Measurements from ENCODE around the gene KLF16. TPM values are rescaled to one million over a fixed set of nuclear protein-coding genes. Genes with fewer than 3 reads are reported as not detected.
"Not testable (repeated sequence)": the region's sequence is repeated elsewhere in the genome, so short reads cannot be mapped to it uniquely, and the experiment has no call there.

The KLF16 gene
- total RNA-seq, 1 donor from 2014 or later, result 9.7 TPM

DNA sequence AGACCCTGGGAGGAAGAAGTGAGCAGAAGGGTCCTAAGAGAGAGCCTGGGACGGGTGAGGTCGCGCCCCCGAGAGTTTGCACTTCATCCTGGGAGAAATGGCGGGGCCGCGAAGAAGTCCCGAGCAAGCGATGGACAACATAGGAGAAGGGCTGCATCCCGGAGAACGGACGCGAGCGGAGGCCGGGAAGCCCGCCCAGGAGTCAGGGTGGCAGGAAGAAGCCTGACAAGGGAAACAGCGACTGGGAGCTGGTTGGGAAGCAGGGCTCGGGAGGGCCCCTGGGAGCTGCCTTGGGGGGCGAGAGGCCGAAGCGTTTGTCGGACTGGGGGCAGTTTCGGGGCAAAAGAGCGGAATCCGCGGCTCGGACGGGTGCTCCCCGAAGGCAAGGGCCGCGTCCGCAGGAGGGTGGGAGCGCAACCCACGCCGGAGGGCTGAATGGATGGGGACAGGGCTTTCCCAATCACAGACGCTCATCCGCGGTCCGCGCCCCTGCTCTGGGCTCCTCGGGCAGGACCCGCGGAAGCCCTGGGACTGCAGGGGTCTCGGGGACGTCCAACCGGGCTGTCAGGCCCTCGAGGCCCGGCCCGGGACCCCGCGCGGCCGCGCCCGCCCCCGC is 21.4 kb upstream of the KLF16 start:
- no peak for DNase-seq (ENCODE audit: low read depth)

DNA sequence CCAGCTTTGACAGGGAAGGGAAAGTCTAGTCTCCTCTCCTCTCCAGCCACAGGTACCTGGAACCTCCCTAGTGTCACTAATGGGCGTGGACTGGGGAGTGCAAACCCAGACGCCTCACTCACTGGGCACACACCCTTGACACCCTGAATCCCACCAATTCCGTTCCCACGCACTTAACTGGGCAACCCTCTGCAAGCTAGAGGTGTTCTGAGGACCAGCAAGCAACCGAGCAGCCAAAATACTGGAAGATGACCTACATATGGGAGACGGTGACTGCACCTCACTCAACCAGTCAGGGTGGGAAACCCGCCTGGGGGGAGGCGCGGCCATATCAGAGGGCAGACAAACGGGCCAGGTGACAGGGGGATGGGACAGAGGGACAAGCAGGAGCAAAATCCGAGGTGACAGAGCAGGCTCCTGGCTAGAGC is 20.9 kb upstream of the KLF16 start:
- no peak for DNase-seq (ENCODE audit: low read depth)

DNA sequence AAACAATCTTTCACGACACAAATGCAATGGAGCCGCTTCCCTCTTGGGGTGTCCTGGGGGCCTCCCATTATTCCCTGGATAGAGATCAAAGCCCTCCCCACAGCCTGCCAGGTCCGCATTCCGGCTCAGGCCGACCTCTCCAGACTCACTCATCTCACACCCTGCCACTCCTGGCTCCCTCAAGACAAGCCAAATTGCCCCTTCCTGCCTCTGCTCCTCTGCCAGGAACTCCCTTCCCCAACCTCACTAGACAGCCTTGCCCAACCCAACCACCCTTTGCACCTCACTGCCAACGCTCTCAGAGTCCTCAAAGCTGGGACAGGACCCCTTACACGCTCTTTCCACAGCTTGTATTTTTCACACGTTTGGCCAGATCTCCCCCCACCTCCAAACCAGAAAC is 20.4 kb upstream of the KLF16 start:
- no peak for DNase-seq (ENCODE audit: low read depth)

DNA sequence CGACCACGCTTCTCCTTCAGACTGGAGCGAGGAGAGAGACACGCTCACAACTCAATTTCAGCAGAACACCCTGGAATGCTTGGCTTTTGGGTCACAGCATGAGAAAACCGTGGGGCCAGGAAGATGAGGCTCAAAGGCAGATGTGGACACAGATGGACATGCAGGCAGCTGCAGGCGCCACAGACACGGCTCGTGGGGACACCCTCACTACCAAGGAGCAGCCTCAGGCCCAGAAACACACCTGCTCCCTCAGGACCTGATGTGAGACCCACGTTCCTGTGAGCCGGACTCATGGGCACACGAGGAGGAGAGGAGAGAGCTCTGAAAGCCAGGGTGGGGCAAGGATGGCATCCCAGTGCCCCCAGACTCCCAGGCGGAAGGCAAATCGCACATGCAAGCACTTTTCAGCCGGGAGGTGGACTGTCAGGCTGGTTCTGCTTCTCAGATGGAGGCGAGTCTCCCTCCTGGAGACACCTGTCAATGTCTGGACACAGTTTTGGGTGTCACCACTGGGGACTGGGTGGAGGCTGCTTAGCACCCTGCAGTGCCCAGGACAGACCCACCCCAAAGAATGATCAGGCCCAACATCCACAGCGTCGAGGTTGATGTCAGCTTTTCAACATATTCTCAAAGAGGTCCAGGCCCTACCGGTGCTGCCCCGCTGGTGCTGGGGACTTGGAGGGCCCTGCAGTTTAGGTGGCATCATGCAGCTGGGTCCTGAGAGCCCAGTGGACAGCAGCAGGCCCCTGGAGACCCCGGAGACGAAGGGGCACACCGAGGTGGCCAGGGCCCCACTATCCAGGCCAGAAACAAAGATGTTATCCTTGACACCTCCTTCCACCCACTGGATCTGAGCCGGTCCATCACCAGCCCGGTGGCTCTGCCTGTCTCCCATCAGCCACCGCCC is 19.7 kb upstream of the KLF16 start:
- DNase-seq (ENCODE audit: low read depth), result no peak

DNA sequence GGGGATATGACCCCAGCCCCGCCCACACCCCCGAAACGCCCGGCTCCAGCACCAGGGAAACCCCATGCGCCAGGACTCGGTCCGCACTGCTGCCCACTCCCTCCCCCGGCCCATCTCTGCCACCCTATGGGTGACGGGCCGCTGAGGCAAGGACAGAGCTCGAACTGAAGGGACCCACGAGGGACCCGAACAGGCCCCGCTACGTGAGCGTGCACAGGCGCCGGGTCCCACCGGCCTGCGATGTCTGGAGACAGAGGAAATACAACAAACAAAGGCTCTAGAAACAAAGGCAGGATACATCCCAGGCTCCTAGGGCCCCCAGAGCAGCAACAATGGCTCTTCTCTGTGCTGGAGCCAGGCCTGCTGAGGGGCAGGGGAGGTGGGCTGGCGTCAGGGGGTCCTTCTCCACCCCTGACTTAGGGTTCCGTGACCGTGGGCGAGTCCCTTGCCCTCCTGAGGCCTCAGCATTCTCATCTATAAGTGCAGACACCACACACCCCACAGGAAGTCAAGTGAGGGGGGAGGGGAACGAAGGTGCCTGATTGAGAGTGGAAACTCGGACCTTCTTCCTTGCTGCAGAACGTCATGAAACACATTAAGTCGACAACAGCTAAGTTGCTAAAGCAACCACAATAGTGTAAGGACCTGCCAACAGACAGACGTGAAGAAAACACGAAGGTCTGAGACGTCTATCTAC is 18.9 kb upstream of the KLF16 start:
- DNase-seq (ENCODE audit: low read depth), result no peak

DNA sequence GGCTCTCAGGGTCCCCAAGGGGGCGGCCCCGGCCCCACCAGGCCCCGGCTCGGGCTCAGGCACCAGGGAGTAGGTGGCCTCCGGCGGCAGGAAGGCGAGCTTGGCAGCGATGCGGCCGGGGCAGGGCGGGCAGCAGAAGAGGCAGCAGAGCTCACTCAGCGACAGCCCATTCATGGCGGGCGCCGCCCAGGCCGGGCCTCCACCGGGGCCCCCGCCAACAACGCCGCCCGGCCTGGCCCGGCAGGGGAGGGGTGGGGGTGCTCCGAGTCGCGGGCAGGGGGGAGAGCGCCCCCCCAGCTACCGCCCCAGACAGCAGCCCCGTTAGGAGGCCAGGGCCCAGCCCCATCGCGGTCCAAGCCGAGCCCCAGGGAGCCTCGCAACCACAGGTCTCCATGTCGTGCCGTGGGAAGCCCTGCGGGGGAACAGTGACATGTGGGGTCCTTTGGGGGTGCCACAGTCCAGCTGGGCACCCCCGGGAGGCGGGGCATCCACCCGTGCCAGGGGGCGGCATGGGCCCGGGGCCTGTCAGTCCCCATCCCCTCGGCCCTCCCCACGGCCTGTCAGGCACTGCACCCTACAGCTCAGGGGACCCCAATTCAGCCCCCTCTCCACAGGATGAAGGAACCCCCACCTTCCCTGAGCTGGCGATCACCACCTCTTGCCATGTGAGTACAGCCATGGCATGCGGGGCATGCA is 18.2 kb upstream of the KLF16 start:
- not testable (repeated sequence) for DNase-seq (ENCODE audit: low read depth)

DNA sequence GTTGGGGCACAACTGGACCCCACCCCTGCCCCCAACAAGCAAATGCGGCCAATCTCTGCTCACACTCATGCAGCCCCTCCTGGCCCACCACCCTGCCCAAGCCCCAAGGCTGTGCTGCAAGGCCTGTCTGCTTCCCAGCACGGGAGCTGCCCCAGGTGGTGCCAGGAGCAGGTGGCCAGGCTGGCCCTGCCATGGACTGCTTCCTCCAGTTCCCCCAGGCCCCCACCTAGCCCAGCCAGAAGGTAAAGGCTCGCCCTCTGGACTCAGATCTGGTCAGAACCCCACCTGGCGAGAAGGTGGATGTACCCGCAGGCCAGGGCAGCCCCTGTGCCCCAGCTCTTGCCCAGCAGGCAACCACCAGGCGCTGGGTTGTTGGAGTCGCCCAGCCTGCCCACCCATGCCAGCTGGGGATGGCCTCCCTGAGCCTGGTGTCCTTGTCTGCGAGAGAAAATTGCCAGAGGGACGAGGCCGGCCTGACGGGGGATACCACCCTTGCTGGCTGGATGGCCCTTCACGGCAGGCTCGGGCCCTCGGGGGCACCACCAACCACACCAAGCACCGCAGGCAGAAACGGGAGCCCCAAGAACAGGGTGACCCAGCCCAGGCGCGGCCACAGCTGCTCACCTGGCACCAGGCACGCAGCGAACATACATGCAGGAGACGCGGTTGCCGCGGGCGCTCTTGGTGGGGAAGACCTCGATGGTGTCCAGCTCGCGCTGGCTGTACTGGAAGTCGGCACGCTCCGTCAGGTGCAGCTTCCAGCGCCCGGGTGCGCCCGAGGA is 17.4 kb upstream of the KLF16 start:
- DNase-seq (ENCODE audit: low read depth), result no peak

DNA sequence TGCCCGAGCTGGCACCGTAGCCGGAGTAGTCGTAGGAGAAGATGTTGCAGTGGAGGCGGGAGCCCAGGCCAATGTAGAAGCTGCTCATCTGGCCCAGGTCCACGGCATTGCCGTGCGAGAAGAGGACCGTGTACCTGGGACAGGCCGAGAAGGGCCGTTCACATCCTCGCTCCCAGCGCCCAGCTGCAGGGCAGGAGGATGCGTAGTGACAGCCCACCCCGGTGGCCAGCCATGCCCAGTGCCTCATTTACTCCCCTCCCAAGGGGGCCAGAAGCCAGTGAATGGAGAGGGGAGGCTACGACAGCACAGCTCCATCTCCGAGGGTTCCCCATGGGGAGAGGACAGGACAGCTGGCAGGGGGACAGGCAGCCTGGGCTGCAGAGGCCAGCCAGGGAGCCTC is 16.6 kb upstream of the KLF16 start:
- DNase-seq (ENCODE audit: low read depth), result not testable (repeated sequence)

DNA sequence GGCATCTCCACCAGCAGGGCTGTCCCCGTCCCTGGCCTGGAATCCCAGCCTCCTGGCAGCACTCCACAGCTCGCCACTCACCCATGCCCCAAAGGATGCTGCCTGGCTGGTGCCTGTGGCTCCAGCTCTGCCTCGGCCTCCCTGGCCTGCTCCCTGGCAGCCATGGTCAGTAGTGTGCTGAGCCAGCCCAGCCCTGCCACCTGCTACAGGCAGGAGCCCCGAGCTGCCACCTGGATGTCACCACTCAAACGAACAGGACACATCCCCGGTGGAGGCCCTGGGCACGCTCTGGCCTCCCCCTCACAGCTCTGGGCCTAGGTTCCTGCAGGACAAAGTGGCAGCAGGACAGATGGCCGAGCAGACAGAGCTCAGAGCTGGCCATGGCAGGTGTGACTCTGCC is 15.2 kb upstream of the KLF16 start:
- DNase-seq (ENCODE audit: low read depth), result not testable (repeated sequence)

DNA sequence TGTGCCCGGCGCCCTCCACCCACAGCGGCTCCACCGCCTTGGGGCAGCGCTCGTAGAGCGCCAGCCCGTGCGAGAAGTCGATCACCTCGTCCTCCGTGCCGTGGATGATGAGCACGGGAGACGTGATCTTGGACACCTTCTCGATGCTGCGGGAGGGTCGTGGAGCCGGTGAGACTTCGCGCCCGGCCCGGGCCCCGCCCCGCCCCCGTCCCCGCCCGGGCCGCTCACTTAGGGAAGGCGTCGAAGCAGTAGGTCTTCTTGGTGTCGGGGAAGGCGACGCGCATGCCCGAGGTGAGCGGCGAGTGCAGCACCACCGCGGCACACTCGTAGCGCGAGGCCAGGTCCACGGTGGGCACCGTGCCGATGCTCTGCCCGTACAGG is 13.9 kb upstream of the KLF16 start:
- DNase-seq (ENCODE audit: low read depth), result not testable (repeated sequence)

DNA sequence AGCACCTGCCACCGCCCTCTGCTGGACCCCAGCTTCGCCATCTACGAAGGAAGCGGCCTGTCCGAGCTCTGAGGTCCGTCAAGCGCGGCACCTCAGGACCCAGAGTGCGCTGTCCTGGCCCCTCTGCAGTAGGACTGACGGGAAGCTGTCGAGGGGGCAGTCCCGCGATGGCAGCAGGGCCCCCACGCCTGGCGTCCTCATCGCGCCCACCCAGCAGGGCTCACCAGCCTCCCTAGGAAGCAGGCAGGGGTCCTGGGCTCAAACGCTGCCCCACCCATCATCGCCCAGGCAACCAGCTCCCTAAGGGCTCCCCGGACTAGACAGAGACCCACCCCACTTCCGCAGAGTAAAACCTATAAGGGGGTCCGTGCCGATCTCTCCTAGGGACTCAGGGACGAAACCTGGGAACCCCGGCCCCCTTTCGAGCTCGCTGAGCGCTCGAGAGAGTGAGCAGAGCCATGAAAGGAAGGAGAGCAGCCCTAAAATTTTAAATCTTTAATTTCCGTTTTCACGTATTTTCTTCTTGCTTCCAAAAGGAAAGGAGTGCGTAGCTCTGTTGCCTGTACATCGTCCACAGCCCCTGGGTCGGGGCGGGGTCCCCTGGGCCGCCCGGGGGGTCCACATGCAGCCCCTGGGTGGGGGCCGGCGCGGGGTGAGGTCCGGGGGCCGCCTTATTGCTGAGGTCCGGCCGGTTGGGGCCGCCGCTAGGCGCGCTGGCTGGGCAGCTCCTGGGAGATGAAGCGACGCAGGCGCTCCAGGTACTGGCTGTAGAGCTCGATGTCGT is 13.3 kb upstream of the KLF16 start:
- not testable (repeated sequence) for DNase-seq (ENCODE audit: low read depth)

DNA sequence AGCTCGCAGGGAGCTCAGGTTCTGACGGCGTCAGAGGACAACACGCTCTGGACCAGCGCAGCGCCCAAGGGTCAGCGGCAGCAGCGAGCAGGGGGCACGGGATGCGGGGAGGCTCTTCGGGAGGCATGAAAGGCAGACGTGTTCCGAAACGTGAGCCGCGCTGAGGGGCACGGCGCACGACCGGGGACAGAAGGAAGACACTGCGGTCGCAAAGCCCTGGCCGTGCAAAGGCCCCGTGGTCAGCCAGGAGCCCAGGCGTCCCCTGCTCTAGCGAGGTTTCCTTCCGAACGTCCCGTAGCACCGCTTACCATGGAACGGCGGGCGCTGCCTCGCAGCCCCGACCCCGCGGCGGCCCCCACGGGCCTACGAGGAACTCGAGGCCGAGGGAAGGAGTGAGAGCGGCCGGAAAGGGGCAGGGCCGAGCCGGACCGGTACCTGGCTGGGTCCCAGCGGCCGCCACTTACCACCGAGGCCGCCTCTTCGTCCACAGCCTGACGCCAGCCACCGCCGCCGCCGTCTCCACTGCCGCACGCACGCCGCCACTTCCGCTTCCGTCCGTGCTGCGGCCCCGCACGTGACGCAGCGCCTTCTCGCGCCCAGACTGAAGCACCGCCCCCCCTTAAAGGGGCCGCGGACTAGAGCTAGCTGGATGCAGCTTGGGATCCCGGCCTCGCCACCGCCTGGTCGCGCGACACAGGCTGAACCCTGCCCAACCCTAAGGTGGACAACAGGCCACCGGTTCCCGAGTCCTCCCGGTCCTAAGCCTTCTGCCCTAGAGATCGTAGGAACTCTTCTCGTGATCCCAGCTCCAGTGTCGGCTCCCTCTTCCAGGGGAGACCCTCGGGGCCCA is 12.5 kb upstream of the KLF16 start:
- peak; percentile 87 for DNase-seq (ENCODE audit: low read depth)

DNA sequence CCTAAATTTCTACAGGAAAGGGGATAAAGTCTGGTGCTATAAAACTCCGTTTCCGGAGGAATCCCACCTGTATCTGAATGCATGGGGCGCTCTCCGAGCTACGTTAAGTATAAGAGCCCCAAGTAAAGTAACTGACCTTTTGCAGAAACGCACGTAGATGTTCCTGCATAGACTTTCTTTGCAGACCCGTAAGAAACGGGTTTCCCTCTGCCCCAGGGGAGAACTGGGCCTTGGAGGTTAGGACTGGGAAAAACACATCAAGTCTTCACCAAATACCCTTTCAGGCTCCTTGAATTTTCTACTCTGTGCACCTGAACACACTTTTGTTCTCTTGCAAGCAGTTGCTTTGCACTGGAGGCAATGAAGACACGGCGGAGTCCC is 11.9 kb upstream of the KLF16 start:
- not testable (repeated sequence) for DNase-seq (ENCODE audit: low read depth)

DNA sequence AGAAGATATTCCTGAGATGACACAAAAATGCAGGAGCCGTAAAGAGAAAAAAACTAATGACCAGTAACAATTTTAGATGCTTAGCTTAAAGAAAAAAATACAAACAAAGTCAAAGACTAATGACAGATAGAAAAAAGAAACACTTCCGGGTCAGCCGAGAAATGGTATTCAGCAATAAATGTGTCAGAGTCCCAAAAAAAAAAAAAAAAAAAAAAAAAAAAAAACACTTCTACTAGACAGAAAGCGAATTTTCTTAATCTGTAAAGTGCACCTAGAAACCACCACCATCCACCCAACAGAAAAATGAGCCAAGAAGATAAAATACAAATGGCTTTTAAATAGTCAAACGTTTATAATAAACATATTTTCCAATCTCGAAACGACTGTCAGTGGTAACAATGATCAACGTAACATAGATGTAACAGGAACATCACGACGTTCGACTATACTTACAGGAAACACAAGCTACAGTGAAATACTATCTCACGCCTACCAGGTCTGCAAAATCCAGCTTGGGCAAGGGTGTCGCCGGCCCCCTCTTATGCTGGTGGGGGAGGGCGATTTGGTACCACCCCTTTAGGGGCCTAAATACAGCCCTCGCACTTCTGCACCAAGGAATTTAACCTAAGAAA is 11.3 kb upstream of the KLF16 start:
- DNase-seq (ENCODE audit: low read depth), result no peak

DNA sequence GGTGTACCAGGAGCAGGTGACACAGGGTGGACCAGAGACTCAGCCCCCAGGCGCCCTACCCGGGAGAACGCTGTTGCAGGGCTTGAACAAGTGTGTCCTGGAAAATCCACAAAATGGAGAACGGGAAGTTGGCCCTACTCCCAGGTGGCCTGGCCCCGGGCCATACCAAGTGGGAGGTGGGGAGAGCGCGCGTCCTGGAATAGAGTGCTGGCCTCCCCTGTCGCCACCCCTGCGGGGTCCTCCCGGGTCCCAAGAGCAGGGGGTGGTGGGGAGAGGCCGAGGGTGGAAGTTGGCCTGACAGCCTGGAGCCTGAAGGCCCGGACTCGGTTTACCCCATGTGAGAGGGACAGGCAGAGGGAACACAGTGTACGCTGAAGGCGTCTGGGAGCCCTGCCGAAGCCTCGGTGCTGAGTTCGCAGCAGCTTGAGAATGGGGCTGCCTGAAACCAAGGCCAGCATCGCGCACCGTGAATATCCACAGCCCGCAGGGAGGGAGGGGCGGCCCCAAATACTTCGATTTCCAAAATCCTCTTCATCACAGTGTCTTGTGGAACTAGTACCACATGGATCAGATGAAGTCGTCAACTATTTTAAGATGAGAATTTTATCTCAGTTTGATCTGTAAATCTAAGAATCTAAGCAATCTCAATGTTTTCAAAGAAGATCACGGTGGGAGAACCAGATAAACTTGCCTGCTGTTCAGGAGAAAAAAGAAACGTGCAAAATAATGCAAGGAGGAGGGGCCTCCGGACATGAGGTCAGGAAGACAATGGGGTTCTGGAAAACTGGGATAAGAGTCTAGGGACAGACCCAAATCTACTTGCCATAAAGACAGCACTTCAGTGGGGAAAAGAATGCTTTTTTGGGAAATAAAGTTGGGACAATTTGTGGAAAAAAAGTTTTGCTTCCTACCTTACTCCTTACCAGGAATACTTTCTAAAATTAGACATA is 10.4 kb upstream of the KLF16 start:
- DNase-seq (ENCODE audit: low read depth), result no peak

DNA sequence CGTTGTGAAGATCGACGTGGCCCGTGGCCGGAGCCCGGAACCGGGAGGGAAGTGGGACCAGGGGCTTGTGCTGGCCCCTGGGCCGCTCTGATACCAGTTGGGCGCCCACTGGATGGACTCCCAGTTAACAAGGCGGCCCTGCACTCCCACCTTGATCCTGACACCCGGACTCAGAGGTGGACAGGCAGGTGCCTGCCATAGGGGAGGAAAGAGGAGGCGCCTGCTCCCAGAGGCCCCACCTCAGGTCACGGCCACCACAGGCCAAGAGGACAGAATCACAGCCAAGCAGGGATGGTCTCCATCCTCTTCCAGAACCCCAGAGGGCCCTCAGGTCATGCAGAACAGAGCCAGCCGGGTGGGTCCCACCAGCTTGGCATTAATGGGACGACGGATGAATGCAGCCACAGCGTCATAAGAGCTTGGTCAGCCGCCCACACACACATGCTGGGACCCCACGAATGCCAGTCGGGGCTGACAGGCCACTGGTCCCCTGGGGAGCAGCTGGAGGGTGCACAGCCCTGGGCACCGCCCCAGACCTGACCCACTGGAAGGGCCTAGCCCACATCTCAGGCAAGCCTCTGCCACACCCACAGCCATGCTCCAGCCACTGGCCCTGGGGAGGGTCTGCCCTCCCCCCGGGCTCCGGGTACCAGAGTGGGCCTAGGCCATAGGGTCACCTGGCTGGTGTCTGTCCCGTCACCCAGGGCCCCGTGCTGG is 9.6 kb upstream of the KLF16 start:
- no peak for DNase-seq (ENCODE audit: low read depth)

DNA sequence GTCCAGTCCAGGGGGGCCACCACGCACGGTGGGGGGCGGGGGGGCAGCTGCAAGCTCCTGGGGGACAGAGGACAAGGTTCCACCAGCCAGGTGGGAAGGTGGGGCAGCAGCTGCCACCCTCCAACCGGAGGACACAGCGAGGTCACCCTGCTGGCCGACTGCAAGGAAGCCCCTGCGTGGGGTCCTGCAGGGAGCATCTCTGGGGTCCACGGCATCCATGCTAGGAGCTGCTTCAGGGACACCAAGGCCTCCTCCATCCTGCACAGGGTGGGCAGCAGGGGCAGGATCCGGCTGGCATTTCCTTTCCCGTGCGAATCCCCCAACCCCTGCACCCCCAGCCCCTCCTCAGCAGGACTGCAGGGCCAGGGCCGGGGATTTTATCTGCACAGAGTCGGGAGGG is 8.3 kb upstream of the KLF16 start:
- no peak for DNase-seq (ENCODE audit: low read depth)

All from myocyte (in vitro differentiated cells).